Skeletal muscle cell (primary cell): ENCODE data around the gene PLXDC2.
"Not testable (repeated sequence)": the region's sequence is repeated elsewhere in the genome, so short reads cannot be mapped to it uniquely, and the experiment has no call there.

Experiments
- DNase-seq: peaks from one replicate; pipeline ENCODE4 v3.0.0-alpha.2; 2010; ENCODE audit warnings: low read depth
- H3K4me3 ChIP-seq: 2 replicates; pipeline ENCODE4 v1.5.1; 2011; ENCODE audit warnings: low read depth, mild to moderate bottlenecking, control low read depth, low read length, moderate library complexity

The PLXDC2 gene

DNA sequence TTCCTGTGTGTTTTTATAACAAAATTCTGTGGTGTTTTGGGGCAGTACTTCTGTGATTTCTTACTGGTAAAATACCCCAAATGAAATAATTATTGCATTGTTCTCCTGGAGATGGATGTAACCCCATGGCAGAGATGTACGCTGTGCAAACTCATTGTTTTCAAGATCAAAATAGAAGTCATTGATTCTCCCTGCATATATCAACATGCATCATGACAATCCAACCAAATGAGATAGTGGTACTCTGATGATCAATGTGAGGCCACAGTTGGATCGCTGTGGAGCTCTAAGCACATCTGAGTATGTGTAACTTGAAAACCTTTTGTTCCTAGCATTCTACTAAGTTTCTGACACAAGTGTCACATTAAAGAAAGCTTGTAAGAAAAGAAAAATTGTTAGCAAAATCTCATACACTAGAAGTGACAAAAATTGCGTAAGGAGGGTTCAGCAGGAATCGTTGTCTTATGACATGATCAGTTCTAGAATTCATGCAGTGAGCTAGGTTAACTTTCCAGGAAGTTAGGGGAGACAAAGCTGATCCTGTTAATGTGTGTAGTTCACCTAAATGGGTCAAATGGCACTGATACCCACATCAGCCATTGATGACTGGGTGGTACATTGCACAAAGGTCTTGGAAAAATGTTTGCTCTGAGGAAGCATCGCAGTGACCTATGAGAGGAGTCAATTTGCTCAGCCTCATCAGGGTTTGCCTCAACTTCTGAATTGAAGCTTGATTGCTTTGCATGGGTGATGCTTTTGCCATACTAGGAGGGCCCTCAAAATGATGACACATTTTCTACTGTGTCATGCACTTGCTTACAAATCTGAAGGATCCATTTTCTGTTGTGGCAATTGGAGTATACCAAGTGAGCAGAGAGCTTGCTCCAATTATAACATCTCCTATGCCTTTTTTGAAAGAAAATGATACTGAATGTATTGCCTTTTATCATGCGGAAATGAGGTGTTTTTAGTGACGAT lies 145.1 kb downstream of the PLXDC2 start:
- no peak for DNase-seq
- H3K4me3 ChIP-seq, result no peak overlapping the region

DNA sequence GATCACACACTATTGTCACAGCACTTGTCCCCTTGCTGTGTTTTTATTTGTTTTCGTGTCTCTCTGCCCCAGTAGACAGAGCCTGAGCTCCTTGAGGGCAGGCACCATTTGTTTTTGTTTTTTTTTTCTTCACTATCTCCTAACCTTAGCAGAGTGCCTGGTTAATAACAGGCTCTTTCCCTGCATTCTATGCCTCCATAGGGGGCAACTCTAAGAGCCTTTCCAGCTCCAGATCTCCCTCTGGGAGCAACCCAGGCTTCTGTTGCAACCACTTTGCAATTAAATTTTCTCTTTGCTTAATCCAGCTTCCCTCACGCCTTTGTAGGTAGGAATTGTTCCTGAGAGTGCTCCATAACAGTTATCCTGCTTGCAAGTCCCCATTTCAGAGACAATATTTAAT lies 148.4 kb downstream of the PLXDC2 start:
- no peak for DNase-seq
- H3K4me3 ChIP-seq, result no peak overlapping the region

GRCh38 chr10:19966751-19967150 lies 150.5 kb downstream of the PLXDC2 start:
- DNase-seq, result peak; percentile 39
- H3K4me3 ChIP-seq, result no peak overlapping the region

DNA sequence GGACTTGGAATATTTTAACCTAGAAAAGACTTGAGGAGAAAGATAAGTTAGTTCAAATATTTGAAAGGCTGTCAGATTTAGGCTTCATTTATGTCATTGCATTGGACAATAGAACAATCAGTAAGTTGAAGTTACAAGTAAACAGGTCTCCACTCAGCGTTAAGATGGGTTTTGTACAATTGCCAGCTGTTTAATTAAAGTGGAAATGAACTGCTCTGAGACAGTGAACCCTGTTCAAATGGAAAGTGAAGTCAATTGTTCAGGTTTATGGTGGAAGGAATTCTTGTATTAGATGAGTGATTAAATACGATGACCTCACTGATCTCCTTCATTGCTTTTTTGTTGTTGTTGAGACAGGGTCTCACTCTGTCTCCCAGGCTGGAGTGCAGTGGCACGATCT lies 151.7 kb downstream of the PLXDC2 start:
- H3K4me3 ChIP-seq, result no peak overlapping the region
- DNase-seq, result no peak

DNA sequence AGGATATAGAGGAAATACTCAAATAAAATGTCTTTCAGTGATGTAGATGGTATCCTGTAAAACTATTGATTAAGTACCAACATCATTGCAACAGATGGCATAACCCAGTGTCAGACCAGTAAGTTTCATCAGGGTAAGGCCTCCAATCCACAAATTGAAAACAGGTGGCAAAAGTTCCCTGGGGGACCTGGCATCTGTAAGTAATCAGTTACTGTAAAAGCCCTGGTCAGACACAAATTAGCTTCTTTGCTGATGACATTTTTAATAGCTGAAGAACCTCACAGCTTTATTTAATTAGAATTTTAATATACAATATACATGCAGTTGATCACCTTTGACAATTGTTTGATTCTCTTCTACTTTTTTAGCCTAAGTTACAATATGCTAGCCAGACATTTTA lies 152.5 kb downstream of the PLXDC2 start:
- H3K4me3 ChIP-seq, result no peak overlapping the region
- no peak for DNase-seq

DNA sequence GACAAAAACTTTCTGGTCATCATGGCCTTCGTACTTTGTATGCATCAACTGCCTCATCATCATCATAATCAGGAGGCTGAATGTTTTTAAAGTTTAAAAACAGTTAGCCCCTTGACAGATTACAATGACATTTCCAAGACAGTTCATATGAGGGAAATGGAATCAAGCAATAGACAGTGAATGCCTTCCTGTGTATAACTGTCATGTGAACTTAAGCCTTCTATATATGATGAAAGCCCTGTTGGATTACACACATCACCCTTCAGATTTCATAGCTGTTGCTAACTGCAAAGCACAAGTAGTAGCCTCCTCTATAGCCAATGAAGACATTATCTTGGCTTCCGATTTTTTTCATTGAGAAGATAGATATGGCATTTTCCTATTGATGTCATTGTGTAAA lies 154.0 kb downstream of the PLXDC2 start:
- no peak overlapping the region for H3K4me3 ChIP-seq
- DNase-seq, result no peak

DNA sequence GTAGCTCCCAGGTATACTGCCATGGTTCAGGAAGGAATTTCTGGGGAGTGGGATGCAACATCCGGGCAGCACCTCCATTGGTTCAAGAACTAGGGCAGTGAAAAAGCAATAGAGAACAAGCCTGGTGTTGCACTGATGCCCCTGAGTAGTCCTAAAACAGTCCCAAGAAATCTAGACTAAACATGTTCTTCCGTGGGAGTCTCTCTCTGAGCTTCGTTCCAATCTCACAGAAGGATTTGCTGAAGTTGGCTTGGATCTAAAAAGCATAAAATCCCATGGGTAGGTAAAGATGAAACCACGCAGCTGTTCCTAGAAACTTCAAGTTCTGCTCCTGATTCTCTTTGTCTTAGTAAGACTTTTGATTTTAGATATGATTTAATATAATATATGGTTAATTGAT lies 154.5 kb downstream of the PLXDC2 start:
- peak; percentile 33 for DNase-seq

DNA sequence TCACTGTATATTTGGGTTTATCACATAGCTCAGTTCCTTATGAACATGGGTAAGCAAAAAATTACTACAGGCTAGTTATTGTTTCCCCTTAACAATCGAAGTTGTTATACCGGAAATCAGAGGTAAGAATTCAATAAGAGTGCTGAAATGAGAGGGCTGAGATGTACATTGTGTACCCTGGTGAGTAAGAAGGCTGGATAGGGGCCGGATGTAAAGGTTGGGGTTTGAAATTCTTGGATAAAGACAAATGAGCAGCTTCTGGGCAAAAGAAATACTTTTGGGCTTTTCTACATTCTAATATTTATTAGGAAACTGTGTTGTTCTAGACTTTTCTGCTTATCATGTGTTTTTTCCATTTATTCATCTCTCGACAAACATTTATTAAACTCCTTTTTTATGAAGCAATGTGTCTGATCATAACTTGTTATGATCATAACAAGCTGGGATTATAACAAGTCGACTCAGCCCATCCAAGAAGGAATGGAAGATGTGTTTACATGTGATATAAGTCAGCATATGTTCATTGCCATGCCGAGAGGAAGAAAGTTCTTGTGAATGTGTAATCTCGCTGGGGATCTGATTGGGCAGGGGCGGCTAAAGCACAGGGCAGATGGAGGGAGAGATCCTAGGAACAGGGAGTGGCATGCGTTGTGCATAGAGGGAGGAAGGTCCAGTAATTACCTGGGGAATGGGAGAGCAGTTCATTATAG lies 155.3 kb downstream of the PLXDC2 start:
- H3K4me3 ChIP-seq, result no peak overlapping the region
- peak; percentile 25 for DNase-seq

More for the DNA sequence above, 154.5 kb downstream of the PLXDC2 start:
- no peak overlapping the region for H3K4me3 ChIP-seq

DNA sequence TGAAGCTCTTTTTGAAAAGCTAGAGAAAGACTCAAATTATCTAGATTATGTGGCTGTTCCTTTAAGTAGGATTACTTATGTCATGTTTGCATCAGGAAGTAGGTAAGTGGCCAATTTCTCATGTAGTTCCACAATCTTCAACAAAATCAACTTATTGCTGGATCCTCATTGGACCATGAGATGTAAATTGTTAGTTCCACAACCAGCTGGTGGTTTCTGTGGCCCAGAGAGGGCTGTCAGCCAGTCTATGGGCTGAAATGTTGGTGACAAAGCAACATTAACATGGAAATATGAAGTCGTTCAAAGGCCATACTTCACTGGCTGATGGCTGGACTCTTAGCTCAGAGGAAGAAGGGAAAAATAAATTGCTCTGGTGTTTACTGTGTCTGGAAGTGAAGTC lies 157.9 kb downstream of the PLXDC2 start:
- H3K4me3 ChIP-seq, result no peak overlapping the region

DNA sequence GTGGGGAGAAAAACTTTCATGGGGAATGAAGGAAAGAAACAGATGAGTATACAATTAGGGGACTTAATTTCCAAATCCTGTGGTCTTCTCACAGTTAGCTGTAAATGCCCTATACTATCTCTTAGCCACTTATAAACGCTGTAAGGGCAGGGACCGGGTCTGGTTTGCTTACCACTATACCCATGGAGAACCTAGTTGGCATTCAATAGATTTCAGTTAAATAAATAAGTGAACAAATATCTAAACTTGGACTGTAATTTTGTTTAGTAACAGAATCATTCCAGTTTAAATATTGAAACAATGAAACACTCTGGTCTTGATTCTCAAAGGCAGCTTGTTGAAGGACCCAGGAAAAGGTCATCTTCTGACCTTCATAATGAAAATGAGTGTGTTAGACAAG lies 158.3 kb downstream of the PLXDC2 start:
- no peak for DNase-seq
- H3K4me3 ChIP-seq, result no peak overlapping the region

More for the DNA sequence above, 157.9 kb downstream of the PLXDC2 start:
- DNase-seq, result no peak

DNA sequence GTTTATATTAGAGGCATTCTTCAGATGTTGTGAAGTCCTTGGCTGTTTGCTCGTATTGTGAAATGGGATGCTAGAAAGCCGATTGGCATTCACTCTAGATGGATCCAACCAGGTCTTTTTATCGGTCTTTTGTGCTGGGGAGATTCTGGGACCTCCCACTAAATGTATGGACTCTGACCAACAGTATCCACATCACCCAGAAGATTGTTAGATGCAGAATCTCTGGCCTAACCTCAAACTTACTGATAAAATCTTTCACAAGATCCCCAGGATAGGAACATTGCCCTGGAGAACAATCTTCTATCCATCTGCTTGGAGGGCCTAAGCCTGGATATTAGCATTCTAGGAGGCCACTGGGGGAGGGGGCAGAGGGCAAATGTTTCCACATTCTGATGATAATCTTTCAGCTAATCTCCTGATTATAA lies 160.9 kb downstream of the PLXDC2 start:
- no peak overlapping the region for H3K4me3 ChIP-seq
- DNase-seq, result peak; percentile 15

DNA sequence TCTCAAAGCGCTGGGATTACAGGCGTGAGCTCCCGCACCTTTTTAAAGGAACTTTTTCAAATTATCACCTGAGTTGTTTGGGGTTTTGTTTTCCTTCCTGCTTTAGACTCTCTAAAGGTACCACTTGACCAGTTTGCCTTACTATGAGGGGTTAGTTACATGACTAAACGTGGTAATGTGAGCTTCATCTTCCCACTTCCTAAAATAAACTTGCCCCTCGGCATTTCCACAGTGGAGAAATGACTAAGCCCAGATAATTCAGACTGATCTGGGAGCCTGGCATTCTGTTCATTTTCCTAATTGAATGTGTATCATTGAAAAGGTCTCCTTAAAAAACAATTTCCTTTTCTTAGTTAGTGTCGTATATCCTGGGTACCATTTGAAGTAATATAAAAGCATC lies 163.4 kb downstream of the PLXDC2 start:
- no peak for DNase-seq
- no peak overlapping the region for H3K4me3 ChIP-seq

DNA sequence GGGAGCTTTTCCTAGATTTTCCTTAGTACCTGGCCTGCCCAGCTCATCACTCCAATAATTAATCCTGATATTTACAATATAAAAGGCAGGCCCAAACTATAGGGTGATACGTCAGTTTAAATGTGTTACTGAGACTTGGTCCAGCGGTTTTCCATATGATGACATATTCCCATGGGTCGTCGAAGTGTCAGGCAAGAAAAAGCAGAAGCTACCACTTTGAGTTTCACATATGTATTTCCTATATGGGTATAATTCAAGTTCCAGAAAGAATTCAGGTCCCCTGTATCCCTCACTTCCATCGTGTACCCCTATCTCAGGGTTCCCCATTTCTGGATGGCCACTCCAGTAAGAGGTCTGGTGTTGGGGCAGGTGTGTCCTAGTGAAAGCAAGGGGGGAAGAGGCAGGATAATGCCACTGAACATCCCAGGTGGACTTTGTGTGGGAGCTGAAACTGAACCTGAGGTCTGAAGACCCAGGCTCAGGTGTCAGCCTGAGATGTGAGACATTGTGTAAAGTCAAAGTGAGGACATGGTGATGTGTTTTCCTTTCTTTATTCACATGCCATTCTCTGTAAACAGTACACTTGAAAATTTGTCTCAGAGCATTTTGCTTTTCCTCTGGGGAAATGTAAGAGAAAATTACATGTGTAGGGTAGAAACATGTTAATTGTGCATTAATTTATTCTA lies 167.8 kb downstream of the PLXDC2 start:
- H3K4me3 ChIP-seq, result no peak overlapping the region
- no peak for DNase-seq

DNA sequence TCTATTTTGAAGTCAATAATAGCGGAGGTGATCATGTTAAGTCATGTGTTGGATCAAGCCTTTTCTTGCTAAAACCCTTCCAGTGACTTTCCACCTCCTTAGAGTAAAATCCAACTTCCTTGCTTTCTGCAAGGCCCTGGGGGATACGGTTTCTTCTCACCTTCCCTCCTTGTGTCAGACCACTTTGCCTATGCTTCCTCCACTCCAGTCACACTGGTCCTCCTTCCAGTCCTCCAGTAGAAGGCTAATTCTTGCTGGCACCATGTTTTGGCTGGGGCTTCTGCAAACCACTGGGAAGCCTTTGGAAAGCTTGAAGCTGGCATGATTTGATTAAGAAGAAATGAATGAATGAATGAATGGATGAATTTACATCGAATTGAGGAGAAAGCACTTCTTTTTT lies 169.5 kb downstream of the PLXDC2 start:
- no peak for DNase-seq
- H3K4me3 ChIP-seq, result no peak overlapping the region

DNA sequence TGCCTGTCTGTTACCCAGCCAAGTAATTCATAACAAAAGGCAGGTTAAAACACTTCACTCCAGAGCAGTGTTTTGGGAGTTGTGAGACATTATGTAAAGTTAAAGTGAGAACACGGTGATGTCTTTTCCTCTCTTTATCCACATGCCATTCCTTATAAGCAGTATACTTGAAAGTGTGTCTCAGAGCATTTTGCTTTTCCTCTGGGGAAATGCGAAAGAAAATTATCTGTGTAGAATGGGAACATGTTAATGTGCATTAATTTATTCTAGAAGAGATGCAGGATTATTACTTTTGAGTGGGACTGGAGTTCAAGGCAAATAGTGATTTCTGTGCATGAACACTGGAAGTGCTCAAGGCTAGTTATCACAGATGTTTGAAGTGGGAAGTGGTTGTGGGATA lies 170.4 kb downstream of the PLXDC2 start:
- DNase-seq, result no peak
- H3K4me3 ChIP-seq, result no peak overlapping the region

- no peak for DNase-seq
- H3K4me3 ChIP-seq, result no peak overlapping the region
These were observed 171.7 kb downstream of the PLXDC2 start for GRCh38 chr10:19987931-19988330.

DNA sequence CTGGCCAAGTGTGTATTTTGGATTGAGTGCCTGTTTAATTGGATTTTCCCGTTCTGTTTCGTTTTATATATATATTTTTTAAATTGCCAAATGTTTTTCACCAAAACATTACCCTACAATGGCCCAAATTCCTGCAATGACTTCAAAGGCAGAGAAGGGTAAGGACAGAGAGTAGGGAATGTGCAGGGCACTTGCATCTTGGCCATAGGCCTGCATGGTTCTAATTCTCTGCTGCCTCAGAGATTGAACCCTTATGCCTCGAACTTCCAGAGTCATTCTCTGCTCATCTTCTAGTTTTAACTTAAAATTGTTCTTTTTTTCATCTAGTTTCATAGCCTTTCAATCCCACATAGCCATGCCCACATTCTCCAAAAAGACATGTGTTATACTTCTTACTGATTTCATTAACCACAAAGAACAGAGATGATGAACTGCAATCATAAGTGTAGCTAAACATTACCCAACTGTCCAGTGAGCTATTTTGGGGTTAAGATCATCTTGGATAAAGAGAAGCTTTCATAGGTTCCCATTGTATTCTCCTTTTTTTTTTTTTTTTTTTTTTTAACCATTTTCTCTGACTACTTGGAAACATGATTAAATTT lies 177.6 kb downstream of the PLXDC2 start:
- H3K4me3 ChIP-seq, result no peak overlapping the region
- DNase-seq, result no peak

DNA sequence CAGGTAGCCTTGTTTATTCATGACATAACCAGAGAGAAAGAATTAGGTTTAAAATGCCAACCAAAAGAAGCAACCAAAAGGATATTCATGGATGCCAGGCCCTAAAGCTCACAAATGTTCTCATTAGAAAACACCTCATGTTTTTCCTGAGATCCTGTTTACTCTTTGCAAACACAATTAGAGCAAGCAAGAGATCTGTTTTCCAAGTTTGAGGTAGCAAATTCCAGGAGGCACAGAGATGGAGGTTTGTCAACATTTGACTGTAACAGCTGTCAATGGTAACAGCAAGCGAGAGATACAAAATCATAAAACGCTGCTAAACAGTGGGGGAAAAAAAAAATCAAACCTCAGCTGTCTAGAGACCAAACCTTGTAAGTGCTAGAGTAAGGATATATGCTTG lies 182.2 kb downstream of the PLXDC2 start:
- no peak overlapping the region for H3K4me3 ChIP-seq
- DNase-seq, result no peak

DNA sequence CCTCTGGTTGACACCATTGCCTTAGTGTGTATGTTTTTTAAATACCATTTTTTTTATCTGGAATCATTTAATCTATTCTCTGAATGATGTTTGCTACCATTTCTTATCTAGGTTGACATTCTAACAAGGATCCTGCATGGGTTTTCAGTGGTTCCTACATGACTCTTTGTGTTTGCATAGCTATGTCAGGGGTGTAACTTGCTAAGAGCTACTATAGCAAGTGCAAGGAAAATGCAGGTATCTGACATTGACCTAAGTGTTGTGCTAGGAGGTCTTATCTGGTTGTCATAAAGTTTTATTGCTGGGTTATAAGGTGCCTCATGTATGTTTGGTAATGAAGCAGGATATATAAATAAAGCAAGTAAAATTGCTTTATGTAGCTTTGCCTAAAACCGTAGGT lies 183.2 kb downstream of the PLXDC2 start:
- no peak for DNase-seq
- no peak overlapping the region for H3K4me3 ChIP-seq

DNA sequence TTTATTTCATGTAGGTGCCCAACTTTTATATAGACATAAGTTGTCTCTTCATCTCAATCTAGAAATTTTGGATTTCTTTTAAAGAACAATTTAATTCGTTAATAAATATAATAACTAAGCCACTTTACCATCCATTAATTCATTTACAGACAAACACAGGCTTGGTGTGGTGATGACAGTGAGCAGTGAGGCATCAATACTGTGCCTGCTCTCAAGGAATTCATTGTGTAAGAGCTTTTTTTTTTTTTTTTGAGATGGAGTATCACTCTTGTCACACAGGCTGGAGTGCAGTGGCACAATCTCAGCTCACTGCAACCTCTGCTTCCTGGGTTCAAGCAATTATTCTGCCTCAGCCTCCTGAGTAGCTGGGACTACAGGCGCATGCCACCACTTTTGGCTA lies 185.8 kb downstream of the PLXDC2 start:
- not testable (repeated sequence) for H3K4me3 ChIP-seq, DNase-seq
